T-cell (primary cell): ENCODE results near the gene ZMYM2. TPM values are rescaled to one million over a fixed set of nuclear protein-coding genes. Genes with fewer than 3 reads are reported as not detected.

Experiments used
- total RNA-seq, 35 experiments: library from RNA in 6 of 35; stranded (reverse) in 6 of 35; fragments of 120-200 nt in 1 of 35; gene quantifications; one replicate each; pipeline versions ENCODE4 v1.2.1 to v1.2.4 and lab custom pipeline; 2013 to 2026

Gene ZMYM2
- total RNA-seq, 5 donors from 2014 or later (not counting 1 experiment from before 2014, with no cell fraction given): 63.6 to 123 (median 83.6) TPM

Other genes starting within 250 kb of the ZMYM2 start
- gene PSPC1, start 175.8 kb upstream of the ZMYM2 start, total RNA-seq: 10 to 100 TPM; 78.4 to 94.0 (median 87.2) TPM
- 10 to 100 TPM; 19.2 to 30.9 (median 23.0) TPM for gene ZMYM5, start 95.1 kb upstream of the ZMYM2 start, total RNA-seq
- under 1 TPM; 0.10 to 0.93 (median 0.42) TPM for gene GJA3, start 202.3 kb downstream of the ZMYM2 start, total RNA-seq
- under 1 TPM in 2 of 5 donors, not detected in 3; 0.10 to 0.15 TPM for gene GJB2, start 234.2 kb downstream of the ZMYM2 start, total RNA-seq